Measurements from ENCODE around the gene LRRC46. TPM values are rescaled to one million over a fixed set of nuclear protein-coding genes. Genes with fewer than 3 reads are reported as not detected.
A peak's percentile ranks its signal among the peaks of the same experiment; 100 is the strongest.

LRRC46 gene
- total RNA-seq, 1 donor from 2014 or later, result 2.8 TPM

DNA sequence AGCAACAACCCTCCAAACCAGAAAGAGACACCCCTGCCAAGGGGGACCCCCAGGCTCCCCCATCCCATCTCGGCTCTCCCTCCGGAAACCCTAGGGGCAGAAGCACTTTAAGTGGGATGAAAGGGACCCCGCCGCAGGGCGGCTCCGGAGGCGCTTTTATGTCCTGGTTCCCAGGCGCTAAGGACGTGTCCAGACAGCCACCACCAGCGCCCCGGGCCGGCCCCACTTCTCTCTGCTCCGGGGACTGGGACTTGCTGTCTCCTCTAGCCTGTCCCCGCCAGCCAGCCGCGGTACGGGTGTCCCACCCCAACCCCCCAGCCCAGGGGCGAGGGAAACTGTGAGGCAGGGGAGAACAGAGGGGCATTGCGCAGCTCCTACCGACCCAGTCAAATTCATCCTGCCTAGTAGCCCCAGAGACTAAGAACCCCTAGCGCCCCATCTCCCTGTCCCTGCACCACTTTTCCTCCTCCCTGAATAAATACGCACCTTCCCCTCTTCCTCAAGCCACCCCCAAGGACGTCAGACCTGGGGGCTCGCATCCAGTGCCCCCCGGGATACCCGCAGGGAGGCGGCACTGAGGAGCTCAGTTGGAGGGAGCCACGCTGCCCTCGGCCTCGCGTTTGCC, 15.4 kb downstream of the LRRC46 start:
- TF ChIP-seq, protein P1, sequence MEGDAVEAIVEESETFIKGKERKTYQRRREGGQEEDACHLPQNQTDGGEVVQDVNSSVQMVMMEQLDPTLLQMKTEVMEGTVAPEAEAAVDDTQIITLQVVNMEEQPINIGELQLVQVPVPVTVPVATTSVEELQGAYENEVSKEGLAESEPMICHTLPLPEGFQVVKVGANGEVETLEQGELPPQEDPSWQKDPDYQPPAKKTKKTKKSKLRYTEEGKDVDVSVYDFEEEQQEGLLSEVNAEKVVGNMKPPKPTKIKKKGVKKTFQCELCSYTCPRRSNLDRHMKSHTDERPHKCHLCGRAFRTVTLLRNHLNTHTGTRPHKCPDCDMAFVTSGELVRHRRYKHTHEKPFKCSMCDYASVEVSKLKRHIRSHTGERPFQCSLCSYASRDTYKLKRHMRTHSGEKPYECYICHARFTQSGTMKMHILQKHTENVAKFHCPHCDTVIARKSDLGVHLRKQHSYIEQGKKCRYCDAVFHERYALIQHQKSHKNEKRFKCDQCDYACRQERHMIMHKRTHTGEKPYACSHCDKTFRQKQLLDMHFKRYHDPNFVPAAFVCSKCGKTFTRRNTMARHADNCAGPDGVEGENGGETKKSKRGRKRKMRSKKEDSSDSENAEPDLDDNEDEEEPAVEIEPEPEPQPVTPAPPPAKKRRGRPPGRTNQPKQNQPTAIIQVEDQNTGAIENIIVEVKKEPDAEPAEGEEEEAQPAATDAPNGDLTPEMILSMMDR (conservative IDR thresholded peaks at IDR 0.05), result no peak
- DNase-seq (ENCODE audit: extremely low spot score, unreplicated experiment), result no peak
- no peak overlapping the region for H3K27ac Mint-ChIP-seq
- peak overlapping the region; percentile 82 for H3K4me3 Mint-ChIP-seq
- H3K9me3 Mint-ChIP-seq, result no peaks in the 10 kb centered on the region
- no peaks in the 10 kb centered on the region for H3K36me3 Mint-ChIP-seq
- H3K27me3 Mint-ChIP-seq, result peaks cover 71% of the 10 kb centered on the region
- H3K4me1 Mint-ChIP-seq (ENCODE audit: unreplicated experiment), result peaks cover 10% of the 10 kb centered on the region

DNA sequence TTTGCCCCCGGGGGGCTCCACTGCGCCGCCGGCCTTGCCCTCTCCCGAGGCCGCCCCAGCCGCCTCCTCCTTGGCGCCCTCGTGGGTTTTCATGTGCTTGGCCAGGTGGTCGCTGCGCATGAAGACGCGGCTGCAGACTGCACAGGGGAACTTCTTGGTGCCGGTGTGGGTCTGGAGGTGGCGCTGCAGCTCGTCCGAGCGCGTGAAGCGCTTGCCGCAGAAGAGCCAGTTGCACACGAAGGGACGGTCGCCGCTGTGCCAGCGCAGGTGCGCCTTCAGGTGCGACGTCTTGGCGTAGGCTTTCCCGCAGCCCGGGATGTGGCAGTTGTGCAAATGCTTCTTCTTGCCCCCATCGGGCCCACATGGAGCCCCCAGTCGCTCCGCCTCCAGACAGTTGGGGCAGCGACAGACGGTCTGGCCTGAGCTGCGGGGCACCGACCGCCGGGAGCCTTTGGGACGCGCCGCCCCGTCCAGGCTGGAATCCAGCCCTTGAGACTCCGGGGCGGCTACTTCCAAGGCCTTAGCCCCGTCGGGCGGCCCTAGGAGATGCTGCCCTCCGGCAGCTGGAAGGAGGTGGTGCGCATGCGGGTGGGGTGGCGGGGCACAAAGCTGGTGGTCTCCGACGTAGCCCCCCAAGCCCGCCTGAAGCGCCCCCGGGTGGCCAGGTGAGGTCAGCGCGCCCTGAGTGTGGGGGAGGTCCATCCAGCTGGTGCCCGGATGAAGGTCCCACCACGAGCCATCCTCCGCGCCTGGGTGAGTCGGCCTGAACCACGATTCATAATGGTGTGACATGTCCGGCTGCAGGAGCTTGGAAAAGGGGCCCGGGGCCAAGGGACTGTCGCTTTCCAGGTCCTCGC, 16.1 kb downstream of the LRRC46 start:
- no peaks in the 10 kb centered on the region for H3K9me3 Mint-ChIP-seq
- peak overlapping the region; percentile 91 for H3K4me3 Mint-ChIP-seq
- no peaks in the 10 kb centered on the region for H3K36me3 Mint-ChIP-seq
- H3K27ac Mint-ChIP-seq, result no peak overlapping the region
- H3K27me3 Mint-ChIP-seq, result peaks cover 78% of the 10 kb centered on the region
- DNase-seq (ENCODE audit: extremely low spot score, unreplicated experiment), result no peak
- H3K4me1 Mint-ChIP-seq (ENCODE audit: unreplicated experiment), result peaks cover 15% of the 10 kb centered on the region
- TF ChIP-seq, protein P1 (conservative IDR thresholded peaks at IDR 0.05), result peak; percentile 42

DNA sequence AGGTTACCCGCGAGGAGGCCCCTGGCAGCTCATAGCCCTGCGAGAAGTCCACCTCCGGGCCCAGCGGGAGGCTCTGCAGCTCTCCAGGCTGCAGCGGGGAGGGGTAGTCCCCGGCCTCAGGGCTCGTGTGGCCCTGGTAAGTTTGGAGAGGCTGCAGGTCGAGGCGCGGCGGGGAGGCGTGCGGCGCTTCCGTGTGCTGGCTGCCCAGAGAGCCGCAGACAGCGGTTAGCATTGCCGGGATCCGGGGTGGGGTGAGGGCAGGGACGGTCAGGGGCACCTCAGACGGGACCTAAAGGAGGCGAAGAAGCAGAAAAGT, 16.7 kb downstream of the LRRC46 start:
- H3K27me3 Mint-ChIP-seq, result peaks cover 81% of the 10 kb centered on the region
- no peaks in the 10 kb centered on the region for H3K9me3 Mint-ChIP-seq
- peak overlapping the region; percentile 91 for H3K4me3 Mint-ChIP-seq
- H3K27ac Mint-ChIP-seq, result no peak overlapping the region
- no peak for DNase-seq (ENCODE audit: extremely low spot score, unreplicated experiment)
- TF ChIP-seq, protein P1 (conservative IDR thresholded peaks at IDR 0.05), result no peak
- H3K36me3 Mint-ChIP-seq, result no peaks in the 10 kb centered on the region
- H3K4me1 Mint-ChIP-seq (ENCODE audit: unreplicated experiment), result peaks cover 11% of the 10 kb centered on the region

DNA sequence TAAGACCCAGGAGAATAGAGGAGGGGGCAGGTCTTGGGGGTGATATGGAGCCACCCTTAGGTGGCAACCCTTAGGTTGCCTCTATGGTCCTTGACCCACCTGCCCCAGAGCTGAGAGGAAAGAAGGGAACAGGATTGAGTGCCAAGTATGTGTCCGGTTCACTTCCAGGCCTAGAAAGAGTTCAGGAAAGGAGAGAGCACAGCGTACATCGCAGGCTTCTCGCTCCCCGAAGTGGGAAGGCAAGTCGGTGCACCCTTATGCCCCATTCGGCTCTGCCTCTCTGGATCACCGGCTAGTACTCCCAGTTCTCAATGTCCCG, 18.9 kb downstream of the LRRC46 start:
- no peaks in the 10 kb centered on the region for H3K36me3 Mint-ChIP-seq
- H3K27me3 Mint-ChIP-seq, result peaks cover 90% of the 10 kb centered on the region
- peak overlapping the region; percentile 91 for H3K4me3 Mint-ChIP-seq
- no peak for DNase-seq (ENCODE audit: extremely low spot score, unreplicated experiment)
- no peaks in the 10 kb centered on the region for H3K9me3 Mint-ChIP-seq
- H3K4me1 Mint-ChIP-seq (ENCODE audit: unreplicated experiment), result peaks cover 9% of the 10 kb centered on the region
- H3K27ac Mint-ChIP-seq, result peak overlapping the region; percentile 64
- TF ChIP-seq, protein P1 (conservative IDR thresholded peaks at IDR 0.05), result no peak

DNA sequence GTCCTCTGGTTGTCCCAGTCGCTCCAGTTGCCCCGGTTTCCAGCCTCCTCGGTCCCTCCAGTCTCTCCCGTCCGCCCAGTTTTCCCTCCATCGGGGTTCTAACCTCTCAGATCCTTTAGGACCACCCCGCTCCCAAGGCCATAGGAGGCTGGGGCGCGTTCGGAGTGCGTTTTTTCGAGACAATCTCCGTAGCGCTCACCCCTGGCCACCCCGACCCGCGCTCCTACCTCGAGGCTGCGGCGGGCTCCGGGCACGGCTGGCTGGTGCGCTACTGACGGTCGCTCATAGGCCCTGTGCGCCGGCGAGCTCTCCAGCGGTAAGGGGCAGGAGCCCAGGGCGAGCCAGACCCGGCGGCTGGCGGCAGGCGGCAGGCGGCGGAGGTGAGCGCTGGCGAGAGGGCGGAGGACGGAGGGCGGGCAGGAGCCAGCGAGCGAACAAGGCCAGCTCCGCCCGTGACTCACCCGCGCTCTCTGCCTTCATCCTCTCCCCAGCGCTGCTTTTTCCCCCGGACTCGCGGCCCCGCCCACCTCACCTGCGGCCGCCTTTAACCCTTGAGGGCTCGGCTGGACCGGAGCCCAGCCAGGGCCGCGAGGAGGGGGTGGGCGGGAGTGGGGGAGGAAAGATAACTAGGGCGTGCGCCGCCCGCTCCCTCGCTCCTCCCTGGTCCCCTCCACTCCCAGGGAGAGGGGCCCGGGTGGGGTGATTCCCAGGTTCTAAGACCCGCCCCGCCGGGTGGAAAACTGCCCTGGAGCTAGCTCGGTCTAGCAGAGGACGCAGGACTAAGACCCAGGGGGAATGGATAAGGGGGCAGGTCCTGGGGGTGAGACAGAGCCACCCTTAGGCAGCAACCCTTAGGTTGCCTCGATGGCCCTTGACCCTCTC, 19.5 kb downstream of the LRRC46 start, which contains the start of gene SP6:
Gene SP6, minus strand, starts transcription at position 472 of the 882 bp plus-strand sequence. CDS start 2,734 bp downstream, outside the sequence.
- H3K36me3 Mint-ChIP-seq, result no peaks in the 10 kb centered on the region
- H3K4me1 Mint-ChIP-seq (ENCODE audit: unreplicated experiment), result peaks cover 9% of the 10 kb centered on the region
- TF ChIP-seq, protein P1 (conservative IDR thresholded peaks at IDR 0.05), result peak; percentile 46
- H3K9me3 Mint-ChIP-seq, result no peaks in the 10 kb centered on the region
- H3K27ac Mint-ChIP-seq, result peak within 1 kb of the TSS; percentile 64
- H3K4me3 Mint-ChIP-seq, result peak within 1 kb of the TSS; percentile 91
- no peak for DNase-seq (ENCODE audit: extremely low spot score, unreplicated experiment)
- peaks cover 90% of the 10 kb centered on the region for H3K27me3 Mint-ChIP-seq
